ENCODE data around the gene KIF16B. TPM values are rescaled to one million over a fixed set of nuclear protein-coding genes. Genes with fewer than 3 reads are reported as not detected.

Gene KIF16B
- total and polyA plus RNA-seq, 2 donors (not counting 3 experiments of a cell fraction or from before 2014, with no cell fraction given): 2.9 to 8.8 TPM

GRCh38 chr20:16284385-16285100 is 288.7 kb downstream of the KIF16B start:
- no peaks in the 10 kb centered on the region for H3K27me3 ChIP-seq (ENCODE audit: control insufficient read depth in 2 of 2, insufficient read depth in 2 of 2, low read length in 2 of 2)
- H3K4me1 ChIP-seq (ENCODE audit: control insufficient read depth, extremely low read depth, insufficient read depth, low read length): no peaks in the 10 kb centered on the region
- no peaks in the 10 kb centered on the region for H3K79me2 ChIP-seq (ENCODE audit: control insufficient read depth, insufficient read depth, low read length)
- no peaks in the 10 kb centered on the region for H3K36me3 ChIP-seq (ENCODE audit: control insufficient read depth in 2 of 2, extremely low read depth in 1 of 2, insufficient read depth in 2 of 2, low read length in 2 of 2)
- CTCF ChIA-PET: no interaction called here
- TF ChIP-seq EZH2 (IDR thresholded peaks at IDR 0.05; ENCODE audit: borderline replicate concordance, low read depth, low read length, severe bottlenecking) (no peak), MAX (IDR thresholded peaks at IDR 0.05; ENCODE audit: insufficient read depth, insufficient read length) (no peak), GATA2 (IDR thresholded peaks at IDR 0.05; ENCODE audit: insufficient read depth, insufficient read length, low read depth, low read length) (no peak), POLR2A (IDR thresholded peaks at IDR 0.05; ENCODE audit: low read depth, low read length) (no peak), JUN (IDR thresholded peaks at IDR 0.05; ENCODE audit: borderline replicate concordance, insufficient read depth, insufficient read length, low read depth) (no peak), POLR2AphosphoS5 (IDR thresholded peaks at IDR 0.05; ENCODE audit: insufficient read depth, low read depth, low read length) (no peak), MYC (IDR thresholded peaks at IDR 0.05; ENCODE audit: low read depth, low read length) (no peak)
- H3K4me2 ChIP-seq (ENCODE audit: insufficient read depth, low read length): no peak overlapping the region
- H3K9ac ChIP-seq (replicated peaks; ENCODE audit: extremely low read depth, insufficient read depth, low read length): no peak overlapping the region
- H3K27ac ChIP-seq (ENCODE audit: insufficient read depth, low read depth, low read length): no peak overlapping the region
- no TSS peak for BruUV-seq (replicated peaks)
- no peak overlapping the region for H2AFZ ChIP-seq (ENCODE audit: low read depth, low read length)
- peaks cover 2% of the 10 kb centered on the region for H3K9me3 ChIP-seq (replicated peaks; ENCODE audit: control insufficient read depth, insufficient read depth, low read length)
- no peaks in the 10 kb centered on the region for H4K20me1 ChIP-seq (replicated peaks; ENCODE audit: control insufficient read depth, extremely low read depth, insufficient read depth, low read length)
- dilution Hi-C loops (cut with MboI; ENCODE audit: extremely low pct_ligation_motif_present, low sequenced_read_pairs): no loop called here
- no peak for FAIRE-seq
- no peaks in the 10 kb centered on the region for H3K9me1 ChIP-seq (replicated peaks; ENCODE audit: control insufficient read depth, extremely low read depth, insufficient read depth, low read length)
- H3K4me3 ChIP-seq (replicated peaks in 1 of 3; ENCODE audit: insufficient read depth in 1 of 3, low read depth in 1 of 3, low read length in 3 of 3): no peak overlapping the region
- intact Hi-C loops (cut with micrococcal nuclease): no loop called here
- no peak for DNase-seq (ENCODE audit: low read depth, low spot score)
- POLR2A ChIA-PET: no interaction called here

GRCh38 chr20:16283978-16284377 is 289.3 kb downstream of the KIF16B start:
- Histone ChIP-seq H3K9me1 (replicated peaks; ENCODE audit: control insufficient read depth, extremely low read depth, insufficient read depth, low read length) (no peaks in the 10 kb centered on the region), H3K4me2 (ENCODE audit: insufficient read depth, low read length) (no peak overlapping the region), H3K9ac (replicated peaks; ENCODE audit: extremely low read depth, insufficient read depth, low read length) (no peak overlapping the region), H3K79me2 (ENCODE audit: control insufficient read depth, insufficient read depth, low read length) (no peaks in the 10 kb centered on the region), H3K27me3 (ENCODE audit: control insufficient read depth in 2 of 2, insufficient read depth in 2 of 2, low read length in 2 of 2) (no peaks in the 10 kb centered on the region), H2AFZ (ENCODE audit: low read depth, low read length) (no peak overlapping the region), H3K4me3 (replicated peaks in 1 of 3; ENCODE audit: insufficient read depth in 1 of 3, low read depth in 1 of 3, low read length in 3 of 3) (no peak overlapping the region), H3K36me3 (ENCODE audit: control insufficient read depth in 2 of 2, extremely low read depth in 1 of 2, insufficient read depth in 2 of 2, low read length in 2 of 2) (no peaks in the 10 kb centered on the region), H3K9me3 (replicated peaks; ENCODE audit: control insufficient read depth, insufficient read depth, low read length) (peaks cover 2% of the 10 kb centered on the region), H3K4me1 (ENCODE audit: control insufficient read depth, extremely low read depth, insufficient read depth, low read length) (no peaks in the 10 kb centered on the region), H4K20me1 (replicated peaks; ENCODE audit: control insufficient read depth, extremely low read depth, insufficient read depth, low read length) (no peaks in the 10 kb centered on the region), H3K27ac (ENCODE audit: insufficient read depth, low read depth, low read length) (no peak overlapping the region)
- CTCF ChIA-PET: no interaction called here
- TF ChIP-seq FOS (IDR thresholded peaks at IDR 0.05; ENCODE audit: borderline replicate concordance, insufficient read depth, low read length) (no peak), GATA2 (IDR thresholded peaks at IDR 0.05; ENCODE audit: insufficient read depth, insufficient read length, low read depth, low read length) (no peak), EZH2 (IDR thresholded peaks at IDR 0.05; ENCODE audit: borderline replicate concordance, low read depth, low read length, severe bottlenecking) (no peak), MYC (IDR thresholded peaks at IDR 0.05; ENCODE audit: low read depth, low read length) (no peak), POLR2A (IDR thresholded peaks at IDR 0.05; ENCODE audit: low read depth, low read length) (no peak)
- no TSS peak for BruUV-seq (replicated peaks)
- POLR2A ChIA-PET: no interaction called here
- FAIRE-seq: no peak
- no peak for DNase-seq (ENCODE audit: low read depth, low spot score)
- intact Hi-C loops (cut with micrococcal nuclease): no loop called here
- dilution Hi-C loops (cut with MboI; ENCODE audit: extremely low pct_ligation_motif_present, low sequenced_read_pairs): no loop called here
